Common myeloid progenitor, CD34-positive (primary cell): Measurements from ENCODE around the gene HES5.

Source experiments
- CTCF ChIA-PET: fragments of 350-600 bp; sonication (Branson Sonifier 250); formaldehyde crosslinking; loops from one replicate; lab custom pipeline; 2021; ENCODE audit warnings: antibody characterized with exemption; lab: Charles Lee
- POLR2A ChIA-PET: fragments of 350-600 bp; sonication (Branson Sonifier 250); formaldehyde crosslinking; loops from one replicate; lab custom pipeline; 2021; ENCODE audit warnings: antibody characterized with exemption; lab: Charles Lee
- DNase-seq, 3 donors: peaks; one replicate each; pipeline versions ENCODE4 v3.0.0 to v3.0.0-alpha.2; 2013
- H3K27ac ChIP-seq, 2 experiments: 1 replicate in 1 of 2; 2 replicates in 1 of 2; pipeline ENCODE4 v1.7.0; 2013; ENCODE audit warnings: inconsistent platforms in 2 of 2, low read length in 2 of 2, mild to moderate bottlenecking in 2 of 2, low read depth in 1 of 2, moderate library complexity in 1 of 2; ENCODE audit not compliant: severe bottlenecking in 2 of 2, insufficient read depth in 1 of 2, poor library complexity in 1 of 2
- H3K27me3 ChIP-seq, 5 experiments: replicated peaks in 2 of 5; 1 replicate in 3 of 5; 2 replicates in 2 of 5; pipeline versions ENCODE4 v1.6.1 to v1.7.0; 2013; ENCODE audit warnings: low read length in 4 of 5, mild to moderate bottlenecking in 2 of 5, moderate library complexity in 2 of 5, inconsistent platforms in 1 of 5; ENCODE audit not compliant: insufficient read depth in 5 of 5, control insufficient read depth in 4 of 5
- H3K36me3 ChIP-seq, 4 experiments: 1 replicate in 2 of 4; 2 replicates in 2 of 4; pipeline versions ENCODE4 v1.6.1 to v1.7.0; 2013; ENCODE audit warnings: low read length in 3 of 4, control low read depth in 1 of 4, mild to moderate bottlenecking in 1 of 4; ENCODE audit not compliant: control insufficient read depth in 4 of 4, insufficient read depth in 4 of 4
- H3K4me1 ChIP-seq, 4 experiments: 1 replicate in 3 of 4; 2 replicates in 1 of 4; pipeline versions ENCODE4 v1.6.1 to v1.7.1; 2013; ENCODE audit warnings: low read length in 3 of 4, mild to moderate bottlenecking in 3 of 4, control low read depth in 1 of 4, inconsistent platforms in 1 of 4, moderate library complexity in 1 of 4; ENCODE audit not compliant: control insufficient read depth in 4 of 4, insufficient read depth in 4 of 4; ENCODE audit errors: control extremely low read depth in 1 of 4
- H3K4me3 ChIP-seq, 7 experiments: 1 replicate in 4 of 7; 2 replicates in 3 of 7; pipeline versions ENCODE4 v1.5.1 to v1.7.0; 2013; ENCODE audit warnings: mild to moderate bottlenecking in 7 of 7, low read length in 6 of 7, moderate library complexity in 6 of 7, inconsistent platforms in 2 of 7, low read depth in 2 of 7, control low read depth in 1 of 7; ENCODE audit not compliant: insufficient read depth in 4 of 7, control insufficient read depth in 1 of 7; ENCODE audit errors: extremely low read depth in 1 of 7
- H3K9me3 ChIP-seq, 5 experiments: 1 replicate in 4 of 5; 2 replicates in 1 of 5; pipeline versions ENCODE4 v1.6.1 to v1.7.1; 2013; ENCODE audit warnings: low read length in 4 of 5, mild to moderate bottlenecking in 2 of 5, inconsistent platforms in 1 of 5, low read depth in 1 of 5, moderate library complexity in 1 of 5; ENCODE audit not compliant: control insufficient read depth in 4 of 5, insufficient read depth in 2 of 5; ENCODE audit errors: control extremely low read depth in 1 of 5
- whole genome bisulfite sequencing: methylation state at CpG from one replicate; pipeline ENCODE4 v1.1.5; 2013; ENCODE audit not compliant: insufficient coverage; 5-methylcytosine and 5-hydroxymethylcytosine counted together

The HES5 gene

GRCh38 chr1:2547210-2548067, 17.4 kb upstream of the HES5 start:
- 9% methylated on average over 14 of the region's 27 CpGs for WGBS
- ChIA-PET POLR2A (interaction anchor here (0.7 to 2.2 kb wide), 5 partner anchors 9 to 134 kb away, joined by 3 to 11 read pairs (median 4); partner anchors contain the start of genes HES5, PANK4 and TNFRSF14), CTCF (interaction anchor here (0.7 to 4.2 kb wide), 17 partner anchors 9 to 587 kb away, joined by 3 to 52 read pairs (median 4); partner anchors contain the start of genes HES5, PANK4, PRXL2B and TNFRSF14)
- peak in 1 of 3 donors; percentile 52 for DNase-seq
- no peaks in the 10 kb centered on the region for H3K27me3 ChIP-seq
- peak overlapping the region in 1 of 2 experiments; percentile 89 for H3K27ac ChIP-seq
- no peaks in the 10 kb centered on the region for H3K9me3 ChIP-seq
- peaks cover 0 to 64% (median 60%) of the 10 kb centered on the region in 4 experiments for H3K4me1 ChIP-seq
- H3K36me3 ChIP-seq: no peaks in the 10 kb centered on the region
- H3K4me3 ChIP-seq: peak overlapping the region in 5 of 7 experiments; percentile 57 to 82 (median 65)

- peak; percentile 68 to 84 (median 80) for DNase-seq
- POLR2A ChIA-PET: interaction anchor here (1.3 to 2.2 kb wide), 3 partner anchors 16 to 134 kb away, joined by 4 to 11 read pairs (median 5); partner anchors contain the start of genes HES5 and PANK4
- Histone ChIP-seq H3K4me3 (peak overlapping the region; percentile 36 to 82 (median 61)), H3K9me3 (no peaks in the 10 kb centered on the region), H3K4me1 (peaks cover 0 to 64% (median 60%) of the 10 kb centered on the region in 4 experiments), H3K36me3 (no peaks in the 10 kb centered on the region), H3K27ac (peak overlapping the region in 1 of 2 experiments; percentile 68), H3K27me3 (no peaks in the 10 kb centered on the region)
- CTCF ChIA-PET: interaction anchor here (0.7 to 4.2 kb wide), 14 partner anchors 9 to 586 kb away, joined by 3 to 52 read pairs (median 6); partner anchors contain the start of genes HES5, PANK4, PRXL2B and TNFRSF14
- 0% methylated on average over 35 of the region's 52 CpGs for whole genome bisulfite sequencing
Measured at GRCh38 chr1:2546515-2547209, 16.6 kb upstream of the HES5 start.

- Histone ChIP-seq H3K4me3 (peak overlapping the region in 6 of 7 experiments; percentile 36 to 82 (median 63)), H3K4me1 (peaks cover 0 to 66% (median 63%) of the 10 kb centered on the region in 4 experiments), H3K27me3 (peaks cover 0 to 4% (median 0%) of the 10 kb centered on the region in 5 experiments), H3K27ac (peak overlapping the region in 1 of 2 experiments; percentile 68), H3K9me3 (no peaks in the 10 kb centered on the region), H3K36me3 (no peaks in the 10 kb centered on the region)
- CTCF ChIA-PET: interaction anchor here (2.7 to 4.2 kb wide), 4 partner anchors 10 to 39 kb away, joined by 8 to 52 read pairs (median 21); partner anchors contain the start of genes HES5, PANK4, PRXL2B and TNFRSF14
- POLR2A ChIA-PET: interaction anchor here (0.6 to 1.5 kb wide), 5 partner anchors 16 to 305 kb away, joined by 3 to 4 read pairs (median 3); partner anchors contain the start of genes HES5 and PANK4
- under 1% methylated on average over 22 of the region's 43 CpGs for WGBS
- DNase-seq: peak; percentile 86 to 90 (median 90)
Measured at GRCh38 chr1:2545754-2546514, 15.9 kb upstream of the HES5 start.

- no peak for DNase-seq
- Histone ChIP-seq H3K4me3 (no peak overlapping the region), H3K9me3 (no peaks in the 10 kb centered on the region), H3K36me3 (no peaks in the 10 kb centered on the region), H3K27me3 (peaks cover 0 to 13% (median 2%) of the 10 kb centered on the region in 5 experiments), H3K27ac (peak overlapping the region in 1 of 2 experiments; percentile 34), H3K4me1 (peaks cover 0 to 68% (median 64%) of the 10 kb centered on the region in 4 experiments)
- 95% methylated on average over 15 of the region's 19 CpGs for WGBS
- ChIA-PET CTCF (interaction anchor here (2.6 to 4.2 kb wide), 4 partner anchors 11 to 40 kb away, joined by 8 to 52 read pairs (median 14); partner anchors contain the start of genes HES5, PANK4, PRXL2B and TNFRSF14), POLR2A (interaction anchor here (0.7 to 0.9 kb wide), 3 partner anchors 15 to 34 kb away, joined by 3 to 4 read pairs (median 3); partner anchors contain the start of genes HES5 and PANK4)
Measured at GRCh38 chr1:2544875-2545640, 15.0 kb upstream of the HES5 start.

GRCh38 chr1:2544093-2544874, 14.2 kb upstream of the HES5 start:
- peaks cover 0 to 19% (median 2%) of the 10 kb centered on the region in 5 experiments for H3K27me3 ChIP-seq
- CTCF ChIA-PET: interaction anchor here (2.6 to 4.2 kb wide), 3 partner anchors 11 to 18 kb away, joined by 8 to 52 read pairs (median 9); partner anchors contain the start of genes HES5, PANK4 and TNFRSF14
- peak in 1 of 3 donors; percentile 25 for DNase-seq
- peak overlapping the region in 1 of 2 experiments; percentile 34 for H3K27ac ChIP-seq
- H3K4me1 ChIP-seq: peaks cover 0 to 64% (median 60%) of the 10 kb centered on the region in 4 experiments
- H3K9me3 ChIP-seq: no peaks in the 10 kb centered on the region
- H3K4me3 ChIP-seq: no peak overlapping the region
- no peaks in the 10 kb centered on the region for H3K36me3 ChIP-seq
- 79% methylated on average over 19 of the region's 26 CpGs for WGBS
- POLR2A ChIA-PET: interaction anchor here (0.7 kb wide), 1 partner anchor 18 kb away, joined by 3 read pairs; the partner anchor contains the start of gene PANK4
